ENCODE results near the gene INO80E. TPM values are rescaled to one million over a fixed set of nuclear protein-coding genes. Genes with fewer than 3 reads are reported as not detected.

INO80E gene
- total RNA-seq, 1 experiment from 2014 or later = 94.1 TPM

DNA sequence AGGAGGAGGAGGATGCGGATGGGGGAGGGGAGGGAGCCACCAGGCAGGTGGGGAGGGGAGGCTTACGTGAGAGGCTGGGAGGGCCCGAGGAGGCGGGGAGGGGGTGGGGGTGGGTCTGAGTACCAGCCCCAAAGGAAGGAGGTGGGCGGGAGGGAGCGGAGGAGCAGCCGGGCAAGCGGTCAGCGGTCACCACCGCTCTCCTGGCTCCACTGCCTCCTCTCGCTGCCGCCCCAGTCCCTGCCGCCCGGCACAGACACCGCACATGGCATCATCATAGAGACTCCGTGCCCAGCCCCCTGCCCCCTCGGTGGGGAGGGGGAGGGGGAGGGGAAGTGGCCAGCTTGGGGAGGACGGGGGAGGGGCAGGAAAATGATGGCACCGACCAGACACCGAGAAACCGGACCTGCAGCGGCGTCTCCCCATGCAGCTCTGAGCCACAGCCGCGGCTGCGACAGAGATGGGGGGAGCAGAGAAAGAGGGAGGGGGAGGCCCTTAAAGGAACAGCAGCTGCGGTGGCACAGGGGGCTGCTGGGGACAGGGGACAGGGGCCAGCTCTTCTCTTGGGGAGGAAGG is 34.9 kb downstream of the INO80E start, which contains the start of gene TLCD3B:
Gene TLCD3B, minus strand, starts transcription at position 431 of the 573 bp plus-strand sequence. CDS start 744 bp downstream, outside the sequence.
- H2AFZ ChIP-seq (ENCODE audit: low read length) = no peak within 1 kb of the TSS
- no peak within 1 kb of the TSS for H2BK12ac ChIP-seq (ENCODE audit: insufficient read length, low read depth, low read length)
- Mint-ChIP-seq H3K4me3 (peak within 1 kb of the TSS; percentile 73 to 90), H3K36me3 (ENCODE audit: insufficient read depth in 1 of 3, low read depth in 3 of 3) (peaks cover 6 to 16% (median 10%) of the 10 kb centered on the region in 3 experiments; a peak in 5 of 7 replicates), H3K9me3 (no peaks in the 10 kb centered on the region; a peak in 1 of 5 replicates), H3K4me1 (peaks cover 27 to 42% of the 10 kb centered on the region in 2 experiments), H3K27ac (no peak within 1 kb of the TSS; a peak in 1 of 7 replicates), H3K27me3 (ENCODE audit: low read depth) (peaks cover 37% of the 10 kb centered on the region)
- H3K23me2 ChIP-seq (ENCODE audit: insufficient read length, low read depth, low read length, poor library complexity, severe bottlenecking) = peaks cover 20% of the 10 kb centered on the region
- H3K4me2 ChIP-seq (ENCODE audit: insufficient read depth, insufficient read length, low read length) = peak within 1 kb of the TSS; percentile 76
- H4K20me1 ChIP-seq (ENCODE audit: control insufficient read depth, insufficient read depth, insufficient read length) = no peaks in the 10 kb centered on the region
- H2BK20ac ChIP-seq (ENCODE audit: low read depth, low read length, poor library complexity, severe bottlenecking) = no peak within 1 kb of the TSS
- H4K8ac ChIP-seq (replicated peaks; ENCODE audit: insufficient read length, low read depth, low read length) = no peak within 1 kb of the TSS
- H3K9me3 ChIP-seq (ENCODE audit: control insufficient read depth, low read depth, low read length) = no peaks in the 10 kb centered on the region
- DNase-seq = peak; percentile 86
- H3K27me3 ChIP-seq (ENCODE audit: insufficient read depth, low read length) = no peaks in the 10 kb centered on the region; the same call in 1 of the 2 replicates
- H3K4ac ChIP-seq (ENCODE audit: low read depth, low read length) = no peak within 1 kb of the TSS
- TF ChIP-seq, protein P1, sequence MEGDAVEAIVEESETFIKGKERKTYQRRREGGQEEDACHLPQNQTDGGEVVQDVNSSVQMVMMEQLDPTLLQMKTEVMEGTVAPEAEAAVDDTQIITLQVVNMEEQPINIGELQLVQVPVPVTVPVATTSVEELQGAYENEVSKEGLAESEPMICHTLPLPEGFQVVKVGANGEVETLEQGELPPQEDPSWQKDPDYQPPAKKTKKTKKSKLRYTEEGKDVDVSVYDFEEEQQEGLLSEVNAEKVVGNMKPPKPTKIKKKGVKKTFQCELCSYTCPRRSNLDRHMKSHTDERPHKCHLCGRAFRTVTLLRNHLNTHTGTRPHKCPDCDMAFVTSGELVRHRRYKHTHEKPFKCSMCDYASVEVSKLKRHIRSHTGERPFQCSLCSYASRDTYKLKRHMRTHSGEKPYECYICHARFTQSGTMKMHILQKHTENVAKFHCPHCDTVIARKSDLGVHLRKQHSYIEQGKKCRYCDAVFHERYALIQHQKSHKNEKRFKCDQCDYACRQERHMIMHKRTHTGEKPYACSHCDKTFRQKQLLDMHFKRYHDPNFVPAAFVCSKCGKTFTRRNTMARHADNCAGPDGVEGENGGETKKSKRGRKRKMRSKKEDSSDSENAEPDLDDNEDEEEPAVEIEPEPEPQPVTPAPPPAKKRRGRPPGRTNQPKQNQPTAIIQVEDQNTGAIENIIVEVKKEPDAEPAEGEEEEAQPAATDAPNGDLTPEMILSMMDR (conservative IDR thresholded peaks at IDR 0.05) = no peak
- H3T11ph ChIP-seq (ENCODE audit: low read length) = no peak within 1 kb of the TSS
- no peak within 1 kb of the TSS for H3K56ac ChIP-seq (ENCODE audit: insufficient read length, low read depth, low read length)
- peak within 1 kb of the TSS; percentile 80 for H3K18ac ChIP-seq (ENCODE audit: insufficient read length, low read depth, low read length)
- H3K79me1 ChIP-seq (ENCODE audit: insufficient read depth, low read depth, low read length, poor library complexity, severe bottlenecking) = no peaks in the 10 kb centered on the region
- no peak within 1 kb of the TSS for H2BK5ac ChIP-seq (ENCODE audit: insufficient read length, low read length)
- no CpG with 5 or more reads among the region's 27 CpGs for WGBS (ENCODE audit: extremely low coverage, insufficient read length, low lambda C conversion rate)
- H3K79me2 ChIP-seq (ENCODE audit: insufficient read depth, low read length) = no peaks in the 10 kb centered on the region; the same call in 1 of the 2 replicates
- peaks cover 3% of the 10 kb centered on the region; the same call in 1 of the 2 replicates for H3K4me1 ChIP-seq (ENCODE audit: insufficient read depth, low read length)
- no peak within 1 kb of the TSS for H4K5ac ChIP-seq (ENCODE audit: insufficient read length, low read depth, low read length)
- H4K91ac ChIP-seq (ENCODE audit: insufficient read length, low read depth, low read length) = no peak within 1 kb of the TSS
- H3K9ac ChIP-seq (ENCODE audit: extremely low read depth, insufficient read length, low read length) = peak within 1 kb of the TSS; percentile 12
- no peak within 1 kb of the TSS for H2BK120ac ChIP-seq (ENCODE audit: low read depth, low read length, poor library complexity, severe bottlenecking)
- no peak within 1 kb of the TSS for H3K23ac ChIP-seq (ENCODE audit: insufficient read length, low read depth, low read length)
- no peak within 1 kb of the TSS for H2AK5ac ChIP-seq (ENCODE audit: insufficient read length, low read length)
- no peak within 1 kb of the TSS for H2BK15ac ChIP-seq (ENCODE audit: low read depth, low read length)
- H3K14ac ChIP-seq (ENCODE audit: insufficient read depth, low read length) = peak within 1 kb of the TSS; percentile 52
- no peak within 1 kb of the TSS for H3K27ac ChIP-seq (ENCODE audit: insufficient read length, low read depth, low read length)
